Natural killer cell (primary cell): ENCODE measurements around the gene CDR2. TPM values are rescaled to one million over a fixed set of nuclear protein-coding genes. Genes with fewer than 3 reads are reported as not detected.

Experiments
- ATAC-seq, 3 donors: fragments of 150-1000 bp in 2 of 3; fragments of 200-7000 bp in 1 of 3; cut with Tn5 transposase; 1 replicate in 1 of 3; 2 replicates in 2 of 3; pipeline ENCODE4 v1.10.0; 2021; ENCODE audit warnings: mild to moderate bottlenecking in 2 of 3, moderate library complexity in 2 of 3
- DNase-seq, 2 donors: peaks; one replicate each; pipeline versions ENCODE4 v3.0.0 to v3.0.0-alpha.2; 2013 to 2021; ENCODE audit warnings: mixed read lengths in 1 of 2
- H3K27ac ChIP-seq: one replicate; pipeline ENCODE4 v1.5.1; 2013; ENCODE audit warnings: mild to moderate bottlenecking, low read length
- H3K27me3 ChIP-seq: one replicate; pipeline ENCODE4 v1.6.1; 2013; ENCODE audit warnings: low read length; ENCODE audit not compliant: control insufficient read depth, insufficient read depth
- H3K36me3 ChIP-seq: one replicate; pipeline ENCODE4 v1.6.1; 2013; ENCODE audit warnings: low read length; ENCODE audit not compliant: control insufficient read depth, insufficient read depth
- H3K4me1 ChIP-seq: one replicate; pipeline ENCODE4 v1.6.1; 2013; ENCODE audit warnings: low read length; ENCODE audit not compliant: control insufficient read depth, insufficient read depth
- H3K4me3 ChIP-seq: one replicate; pipeline ENCODE4 v1.5.1; 2013; ENCODE audit warnings: low read length
- H3K9me3 ChIP-seq: one replicate; pipeline ENCODE4 v1.6.1; 2013; ENCODE audit warnings: low read length; ENCODE audit not compliant: control insufficient read depth, insufficient read depth
- H3K27ac Mint-ChIP-seq, 2 donors: one replicate each; pipeline ENCODE4 v1.8.0; 2022; ENCODE audit warnings: mild to moderate bottlenecking in 2 of 2, mixed read lengths in 2 of 2, moderate library complexity in 1 of 2
- H3K27me3 Mint-ChIP-seq, 2 donors: one replicate each; pipeline ENCODE4 v1.8.0; 2022; ENCODE audit warnings: low read depth in 2 of 2, mixed read lengths in 2 of 2
- H3K36me3 Mint-ChIP-seq: one replicate; pipeline ENCODE4 v1.8.0; 2022; ENCODE audit warnings: mixed read lengths
- H3K4me1 Mint-ChIP-seq, 2 donors: one replicate each; pipeline ENCODE4 v1.8.0; 2022; ENCODE audit warnings: mixed read lengths in 2 of 2
- H3K4me3 Mint-ChIP-seq: one replicate; pipeline ENCODE4 v1.8.0; 2022; ENCODE audit warnings: mild to moderate bottlenecking, moderate library complexity, mixed read lengths
- H3K9me3 Mint-ChIP-seq, 2 donors: one replicate each; pipeline ENCODE4 v1.8.0; 2022; ENCODE audit warnings: mixed read lengths in 2 of 2
- CTCF ChIP-seq: fragments of 200-600 bp; IDR thresholded peaks from one replicate; pipeline ENCODE4 v1.8.0; 2022; ENCODE audit warnings: antibody characterized with exemption
- WGBS: methylation state at CpG from one replicate; pipeline ENCODE4 v1.1.7; 2013; ENCODE audit warnings: missing lambda C conversion rate; ENCODE audit not compliant: insufficient coverage; 5-methylcytosine and 5-hydroxymethylcytosine counted together
- intact Hi-C: fragments of 100-400 bp; cut with micrococcal nuclease; formaldehyde crosslinking; loops from one replicate; pipeline ENCODE4 v1.14.2; 2022
- total RNA-seq, 4 donors: library from RNA; stranded (reverse); fragments of 120-200 nt in 1 of 4; gene quantifications; one replicate each; pipeline versions ENCODE4 v1.2.3 to v1.2.4, GENCODE V29; 2013 to 2022

Gene CDR2
- total RNA-seq, 3 donors from 2014 or later (not counting 1 experiment from before 2014, with no cell fraction given): 11.2 to 24.3 (median 19.4) TPM

GRCh38 chr16:22297114-22297870 lies 77.1 kb downstream of the CDR2 start, which contains the start of gene POLR3E:
POLR3E (plus strand) TSS chr16:22297409; CDS start chr16:22302969, 5,560 bp downstream.
- peak within 1 kb of the TSS; percentile 92 to 98 for H3K27ac Mint-ChIP-seq
- peaks cover 51 to 53% of the 10 kb centered on the region in 2 donors for H3K4me1 Mint-ChIP-seq
- peaks cover 33% of the 10 kb centered on the region for H3K4me1 ChIP-seq
- ATAC-seq: peak; percentile 86 to 98 (median 88)
- H3K4me3 ChIP-seq: peak within 1 kb of the TSS; percentile 93
- under 1% methylated on average over 76 of the region's 76 CpGs for WGBS
- H3K9me3 Mint-ChIP-seq: no peaks in the 10 kb centered on the region
- H3K36me3 ChIP-seq: no peaks in the 10 kb centered on the region
- no peaks in the 10 kb centered on the region for H3K36me3 Mint-ChIP-seq
- intact Hi-C loops: loop anchor here (1.0 to 10.0 kb wide), 8 partner anchors 52 to 698 kb away; partner anchors contain the start of genes EEF2K, METTL9 and PDZD9
- DNase-seq: peak; percentile 99 to 100
- no peaks in the 10 kb centered on the region for H3K27me3 Mint-ChIP-seq
- peak within 1 kb of the TSS; percentile 99 for H3K27ac ChIP-seq
- peak within 1 kb of the TSS; percentile 95 for H3K4me3 Mint-ChIP-seq
- peak; percentile 90 for TF ChIP-seq CTCF
- H3K27me3 ChIP-seq: no peaks in the 10 kb centered on the region
- H3K9me3 ChIP-seq: no peaks in the 10 kb centered on the region

DNA sequence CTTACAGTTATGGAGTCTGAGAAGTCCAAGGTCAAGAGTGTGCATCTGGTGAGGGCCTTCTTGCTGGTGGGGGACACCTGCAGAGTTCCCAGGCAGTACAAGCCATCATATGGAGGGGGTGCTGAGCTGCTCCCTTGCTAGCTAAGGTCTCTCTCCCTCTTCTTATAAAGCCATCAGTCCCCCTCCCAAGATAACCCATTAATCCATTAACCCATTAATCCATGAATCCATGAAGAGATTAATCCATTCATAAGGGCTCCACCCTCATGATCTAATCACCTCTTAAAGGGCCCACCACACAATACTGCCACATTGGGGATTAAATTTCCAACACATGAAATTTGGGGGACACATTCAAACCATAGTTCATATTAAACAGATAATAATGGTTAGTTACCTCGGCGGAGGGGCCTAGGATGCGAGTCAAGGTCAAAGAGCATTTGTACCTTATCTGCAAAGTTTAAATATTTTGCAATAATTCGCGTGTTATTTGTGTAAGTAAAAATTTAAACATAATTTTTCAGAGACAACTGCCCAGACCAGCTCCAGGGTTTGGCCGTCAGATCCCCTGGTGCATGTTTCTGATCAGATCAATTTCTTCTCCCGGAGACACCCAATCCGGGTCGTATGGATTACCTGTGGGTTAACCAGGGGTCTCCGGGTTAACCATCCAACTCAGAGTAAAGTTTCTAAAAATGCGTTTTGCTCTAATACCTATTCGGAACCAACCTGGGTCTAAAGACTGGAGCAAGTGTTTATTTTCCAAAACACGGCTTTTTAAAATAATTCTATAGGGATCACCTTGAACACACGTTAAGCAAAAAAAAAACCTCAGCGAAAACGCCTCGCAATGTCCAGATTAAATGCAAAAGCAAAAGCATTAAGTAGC lies 78.0 kb downstream of the CDR2 start:
- Histone ChIP-seq H3K27me3 (no peaks in the 10 kb centered on the region), H3K4me3 (peak overlapping the region; percentile 41), H3K4me1 (peaks cover 33% of the 10 kb centered on the region), H3K36me3 (no peaks in the 10 kb centered on the region), H3K27ac (no peak overlapping the region), H3K9me3 (no peaks in the 10 kb centered on the region)
- DNase-seq (peak in 1 of 2 donors; percentile 25), ATAC-seq (no peak)
- Mint-ChIP-seq H3K9me3 (no peaks in the 10 kb centered on the region), H3K4me1 (peaks cover 48 to 49% of the 10 kb centered on the region in 2 donors), H3K27me3 (no peaks in the 10 kb centered on the region), H3K36me3 (no peaks in the 10 kb centered on the region), H3K4me3 (peak overlapping the region; percentile 95), H3K27ac (peak overlapping the region; percentile 92 to 98)
- intact Hi-C loops: loop anchor here (1.0 to 10.0 kb wide), 8 partner anchors 52 to 697 kb away; partner anchors contain the start of genes EEF2K, METTL9 and PDZD9
- WGBS: 4% methylated on average over 15 of the region's 17 CpGs
- TF ChIP-seq CTCF: no peak

Other genes starting within 250 kb of the CDR2 start
- gene SDR42E2, start 212.1 kb downstream of the CDR2 start, total RNA-seq: 1 to 10 TPM in 1 of 3 donors, under 1 TPM in 2; 0.92 to 1.9 (median 0.93) TPM
- 10 to 100 TPM; 12.6 to 33.5 (median 22.9) TPM for gene EEF2K, start 168.3 kb downstream of the CDR2 start, total RNA-seq
- gene POLR3E, start 77.2 kb downstream of the CDR2 start, total RNA-seq: 100 to 1,000 TPM in 2 of 3 donors, 10 to 100 TPM in 1; 95.0 to 116 (median 104) TPM
- 100 to 1,000 TPM; 600 to 700 (median 666) TPM for gene NPIPB5, start 136.3 kb upstream of the CDR2 start, total RNA-seq